ENCODE data around the gene SLPI. TPM values are rescaled to one million over a fixed set of nuclear protein-coding genes. Genes with fewer than 3 reads are reported as not detected.

The SLPI gene
- total RNA-seq, 1 donor from 2014 or later: not detected

DNA sequence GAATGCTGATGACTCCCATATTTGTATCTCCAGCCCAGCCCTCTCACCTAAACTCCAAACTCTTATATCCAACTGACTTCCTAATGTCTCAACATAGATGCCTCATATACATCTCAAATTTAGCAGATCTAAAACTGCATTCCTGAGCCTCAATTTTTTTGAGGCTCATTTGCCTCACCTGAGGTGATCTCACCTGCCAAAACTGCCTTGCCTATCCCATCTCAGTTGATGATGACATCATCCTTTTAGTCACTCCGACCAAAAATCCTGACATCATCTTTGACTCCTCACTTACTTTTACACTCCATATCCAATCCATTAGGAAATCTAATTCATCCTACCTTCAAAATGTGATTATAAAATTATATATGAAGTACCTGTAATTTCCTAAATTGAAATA lies 25.6 kb upstream of the SLPI start:
- H3K36me3 ChIP-seq (ENCODE audit: control insufficient read depth in 3 of 3, insufficient read depth in 3 of 3, low read length in 3 of 3): no peaks in the 10 kb centered on the region
- H3K9me3 ChIP-seq (ENCODE audit: control insufficient read depth in 3 of 3, low read length in 3 of 3): no peaks in the 10 kb centered on the region
- no peak overlapping the region for H3K9ac ChIP-seq (ENCODE audit: low read depth in 1 of 3, low read length in 3 of 3)
- H3K4me3 ChIP-seq (ENCODE audit: low read length in 3 of 3): no peak overlapping the region
- no peaks in the 10 kb centered on the region for H3K4me1 ChIP-seq (ENCODE audit: control insufficient read depth in 3 of 3, insufficient read depth in 3 of 3, low read length in 3 of 3)
- H3K27ac ChIP-seq (ENCODE audit: low read depth, low read length): no peak overlapping the region
- H3K27me3 ChIP-seq (ENCODE audit: control insufficient read depth in 3 of 3, insufficient read depth in 3 of 3, low read length in 3 of 3): peaks cover 14 to 20% (median 17%) of the 10 kb centered on the region in 3 donors

DNA sequence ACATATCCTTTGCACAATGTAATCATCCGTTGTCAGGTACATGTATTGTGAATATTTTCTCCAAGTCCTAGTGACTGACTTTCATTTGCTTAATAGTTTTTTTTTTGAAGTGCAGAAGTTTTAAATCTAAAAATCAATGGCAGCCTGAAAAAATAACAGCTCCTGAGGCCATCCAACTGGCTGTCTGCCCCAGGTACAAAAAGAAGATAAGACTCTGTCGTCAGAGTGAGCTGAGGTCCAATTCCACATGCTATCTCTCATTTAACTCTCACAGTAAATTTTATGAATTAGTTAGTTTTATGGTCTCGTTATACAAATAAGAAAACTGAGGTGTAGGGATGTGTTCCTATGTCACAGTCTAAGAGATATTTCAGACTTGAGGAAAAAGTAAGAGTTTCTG lies 21.0 kb upstream of the SLPI start:
- no peak overlapping the region for H3K4me3 ChIP-seq (ENCODE audit: low read length in 3 of 3)
- H3K4me1 ChIP-seq (ENCODE audit: control insufficient read depth in 3 of 3, insufficient read depth in 3 of 3, low read length in 3 of 3): no peaks in the 10 kb centered on the region
- no peaks in the 10 kb centered on the region for H3K36me3 ChIP-seq (ENCODE audit: control insufficient read depth in 3 of 3, insufficient read depth in 3 of 3, low read length in 3 of 3)
- H3K27ac ChIP-seq (ENCODE audit: low read depth, low read length): no peak overlapping the region
- H3K9me3 ChIP-seq (ENCODE audit: control insufficient read depth in 3 of 3, low read length in 3 of 3): no peaks in the 10 kb centered on the region
- H3K9ac ChIP-seq (ENCODE audit: low read depth in 1 of 3, low read length in 3 of 3): no peak overlapping the region
- H3K27me3 ChIP-seq (ENCODE audit: control insufficient read depth in 3 of 3, insufficient read depth in 3 of 3, low read length in 3 of 3): peaks cover under 1 to 12% (median 9%) of the 10 kb centered on the region in 3 donors

DNA sequence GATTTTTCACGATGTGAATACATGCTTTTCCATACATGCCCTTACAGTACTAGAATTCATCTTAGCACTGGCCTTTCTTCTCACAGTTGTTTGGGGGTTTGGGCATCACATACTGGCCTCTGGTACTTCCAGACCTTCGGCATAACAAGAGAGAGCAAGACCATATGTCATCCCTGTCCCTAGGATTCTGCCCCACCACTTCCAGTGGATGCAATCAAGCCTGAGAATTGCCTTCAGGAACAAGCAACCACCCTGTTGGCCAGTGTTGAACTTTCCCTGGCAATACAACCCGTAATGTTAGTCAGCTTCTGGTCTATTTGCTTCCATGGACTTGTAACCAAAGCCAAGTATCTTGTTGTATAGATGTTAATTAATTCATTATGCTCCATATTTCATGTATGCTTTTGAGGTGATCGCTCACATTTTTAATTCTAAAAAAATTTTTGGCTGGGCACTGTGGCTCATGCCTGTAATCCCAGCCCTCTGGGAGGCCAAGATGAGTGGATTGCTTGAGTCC lies 15.4 kb upstream of the SLPI start:
- Histone ChIP-seq H3K36me3 (ENCODE audit: control insufficient read depth in 3 of 3, insufficient read depth in 3 of 3, low read length in 3 of 3) (no peaks in the 10 kb centered on the region), H3K4me1 (ENCODE audit: control insufficient read depth in 3 of 3, insufficient read depth in 3 of 3, low read length in 3 of 3) (no peaks in the 10 kb centered on the region), H3K4me3 (ENCODE audit: low read length in 3 of 3) (no peak overlapping the region), H3K27me3 (ENCODE audit: control insufficient read depth in 3 of 3, insufficient read depth in 3 of 3, low read length in 3 of 3) (peaks cover 0 to 11% (median 0%) of the 10 kb centered on the region in 3 donors), H3K9me3 (ENCODE audit: control insufficient read depth in 3 of 3, low read length in 3 of 3) (no peaks in the 10 kb centered on the region), H3K27ac (ENCODE audit: low read depth, low read length) (no peak overlapping the region), H3K9ac (ENCODE audit: low read depth in 1 of 3, low read length in 3 of 3) (no peak overlapping the region)

DNA sequence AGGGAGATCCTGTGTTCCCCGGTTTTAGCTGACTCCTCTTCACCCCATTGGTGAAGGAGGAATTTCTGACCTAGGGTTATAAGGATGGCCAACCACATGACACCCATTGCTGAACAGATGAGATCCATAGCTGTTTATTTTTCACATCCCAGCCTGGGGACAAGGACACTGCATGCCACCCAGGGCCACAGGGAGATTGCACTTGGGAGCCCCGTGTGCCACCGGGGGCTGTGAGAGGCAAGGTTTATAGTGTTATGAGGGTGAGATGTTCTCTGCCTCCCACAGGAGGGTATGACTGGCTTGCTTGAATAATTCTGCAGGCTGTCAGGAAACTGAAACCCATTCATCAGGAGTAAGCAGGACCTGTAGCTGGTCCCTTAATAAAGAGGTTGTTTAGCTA lies 14.7 kb upstream of the SLPI start:
- Histone ChIP-seq H3K4me3 (ENCODE audit: low read length in 3 of 3) (no peak overlapping the region), H3K9ac (ENCODE audit: low read depth in 1 of 3, low read length in 3 of 3) (no peak overlapping the region), H3K27ac (ENCODE audit: low read depth, low read length) (no peak overlapping the region), H3K36me3 (ENCODE audit: control insufficient read depth in 3 of 3, insufficient read depth in 3 of 3, low read length in 3 of 3) (no peaks in the 10 kb centered on the region), H3K27me3 (ENCODE audit: control insufficient read depth in 3 of 3, insufficient read depth in 3 of 3, low read length in 3 of 3) (peaks cover 0 to 11% (median 0%) of the 10 kb centered on the region in 3 donors), H3K9me3 (ENCODE audit: control insufficient read depth in 3 of 3, low read length in 3 of 3) (no peaks in the 10 kb centered on the region), H3K4me1 (ENCODE audit: control insufficient read depth in 3 of 3, insufficient read depth in 3 of 3, low read length in 3 of 3) (no peaks in the 10 kb centered on the region)

DNA sequence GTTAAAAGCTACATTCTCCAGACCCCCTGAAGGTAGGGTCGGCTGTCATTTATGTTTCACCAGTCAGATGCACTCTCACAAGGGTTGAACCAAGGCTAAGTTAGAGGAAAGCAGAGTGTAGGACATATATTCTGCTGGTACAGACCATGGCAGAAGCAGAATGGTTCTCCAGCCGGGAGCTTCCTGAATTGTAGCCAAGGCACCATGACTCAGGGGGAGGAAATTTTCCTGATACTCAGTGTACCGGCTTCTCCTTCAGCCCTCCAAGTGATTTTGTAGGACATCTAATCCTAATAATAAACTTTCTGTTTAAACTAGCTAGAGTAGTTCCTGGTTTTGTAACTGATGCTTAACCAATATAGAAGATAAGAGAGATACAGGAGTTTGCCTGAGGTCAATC lies 14.2 kb upstream of the SLPI start:
- no peak overlapping the region for H3K9ac ChIP-seq (ENCODE audit: low read depth in 1 of 3, low read length in 3 of 3)
- no peaks in the 10 kb centered on the region for H3K36me3 ChIP-seq (ENCODE audit: control insufficient read depth in 3 of 3, insufficient read depth in 3 of 3, low read length in 3 of 3)
- no peak overlapping the region for H3K27ac ChIP-seq (ENCODE audit: low read depth, low read length)
- H3K27me3 ChIP-seq (ENCODE audit: control insufficient read depth in 3 of 3, insufficient read depth in 3 of 3, low read length in 3 of 3): peaks cover 0 to 11% (median 0%) of the 10 kb centered on the region in 3 donors
- H3K9me3 ChIP-seq (ENCODE audit: control insufficient read depth in 3 of 3, low read length in 3 of 3): no peaks in the 10 kb centered on the region
- no peak overlapping the region for H3K4me3 ChIP-seq (ENCODE audit: low read length in 3 of 3)
- no peaks in the 10 kb centered on the region for H3K4me1 ChIP-seq (ENCODE audit: control insufficient read depth in 3 of 3, insufficient read depth in 3 of 3, low read length in 3 of 3)

DNA sequence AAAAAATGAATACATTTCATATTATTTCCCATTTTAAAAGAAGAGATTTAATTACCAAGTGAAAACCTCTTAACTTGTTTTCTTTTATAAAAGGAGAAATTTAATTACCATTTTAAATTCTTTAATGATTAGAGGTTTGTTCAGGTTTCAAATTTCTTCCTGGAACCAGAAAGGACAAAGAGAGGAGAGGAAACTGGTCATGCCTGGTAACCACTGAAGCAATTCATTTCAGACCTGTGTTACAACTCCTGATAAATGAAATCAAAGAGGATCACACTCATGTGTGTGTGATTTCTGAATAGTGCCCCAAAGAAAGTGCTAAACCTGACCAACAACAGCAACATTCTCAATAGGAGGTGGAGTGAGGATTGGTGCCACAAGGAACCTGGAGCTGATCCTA lies 12.6 kb upstream of the SLPI start:
- no peaks in the 10 kb centered on the region for H3K9me3 ChIP-seq (ENCODE audit: control insufficient read depth in 3 of 3, low read length in 3 of 3)
- H3K36me3 ChIP-seq (ENCODE audit: control insufficient read depth in 3 of 3, insufficient read depth in 3 of 3, low read length in 3 of 3): no peaks in the 10 kb centered on the region
- H3K4me3 ChIP-seq (ENCODE audit: low read length in 3 of 3): no peak overlapping the region
- H3K27me3 ChIP-seq (ENCODE audit: control insufficient read depth in 3 of 3, insufficient read depth in 3 of 3, low read length in 3 of 3): peaks cover 0 to 11% (median 0%) of the 10 kb centered on the region in 3 donors
- H3K9ac ChIP-seq (ENCODE audit: low read depth in 1 of 3, low read length in 3 of 3): no peak overlapping the region
- no peaks in the 10 kb centered on the region for H3K4me1 ChIP-seq (ENCODE audit: control insufficient read depth in 3 of 3, insufficient read depth in 3 of 3, low read length in 3 of 3)
- no peak overlapping the region for H3K27ac ChIP-seq (ENCODE audit: low read depth, low read length)

DNA sequence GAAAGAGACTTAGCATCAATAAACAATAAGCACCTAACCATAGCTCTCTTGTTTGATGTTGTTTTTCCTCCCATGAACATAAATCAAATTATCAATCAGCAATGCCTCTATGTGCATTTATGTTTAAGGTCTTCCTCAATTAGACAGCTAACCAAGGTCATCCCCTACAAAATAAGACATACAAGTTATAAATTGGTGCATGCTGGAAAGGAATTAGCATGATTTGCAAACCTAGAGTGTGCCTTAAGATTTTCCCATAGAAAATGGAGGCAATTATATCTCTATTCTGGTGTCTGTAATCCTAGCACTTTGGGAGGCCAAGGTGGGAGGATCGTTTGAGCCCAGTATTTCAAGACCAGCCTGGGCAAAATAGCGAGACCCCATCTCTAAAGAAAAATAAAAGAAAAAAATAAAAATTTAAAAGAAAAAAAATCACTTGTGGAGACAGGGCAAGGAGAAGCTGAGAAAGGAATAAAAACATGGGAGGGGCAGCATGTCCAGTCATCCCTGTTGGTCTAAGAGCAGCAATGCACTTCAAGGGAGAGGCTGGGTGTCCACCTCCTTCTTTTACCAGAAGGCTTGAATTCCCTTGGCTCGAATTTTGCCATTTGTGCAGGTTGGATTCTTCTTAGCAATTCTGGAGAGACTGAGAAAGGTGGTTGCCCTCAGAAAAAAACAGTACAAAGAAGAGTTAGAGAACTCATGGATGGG lies 9.3 kb upstream of the SLPI start:
- H3K4me3 ChIP-seq (ENCODE audit: low read length in 3 of 3): no peak overlapping the region
- peaks cover 0 to 13% (median 2%) of the 10 kb centered on the region in 3 donors for H3K27me3 ChIP-seq (ENCODE audit: control insufficient read depth in 3 of 3, insufficient read depth in 3 of 3, low read length in 3 of 3)
- no peaks in the 10 kb centered on the region for H3K36me3 ChIP-seq (ENCODE audit: control insufficient read depth in 3 of 3, insufficient read depth in 3 of 3, low read length in 3 of 3)
- no peak overlapping the region for H3K27ac ChIP-seq (ENCODE audit: low read depth, low read length)
- H3K9me3 ChIP-seq (ENCODE audit: control insufficient read depth in 3 of 3, low read length in 3 of 3): no peaks in the 10 kb centered on the region
- H3K4me1 ChIP-seq (ENCODE audit: control insufficient read depth in 3 of 3, insufficient read depth in 3 of 3, low read length in 3 of 3): no peaks in the 10 kb centered on the region
- no peak overlapping the region for H3K9ac ChIP-seq (ENCODE audit: low read depth in 1 of 3, low read length in 3 of 3)

DNA sequence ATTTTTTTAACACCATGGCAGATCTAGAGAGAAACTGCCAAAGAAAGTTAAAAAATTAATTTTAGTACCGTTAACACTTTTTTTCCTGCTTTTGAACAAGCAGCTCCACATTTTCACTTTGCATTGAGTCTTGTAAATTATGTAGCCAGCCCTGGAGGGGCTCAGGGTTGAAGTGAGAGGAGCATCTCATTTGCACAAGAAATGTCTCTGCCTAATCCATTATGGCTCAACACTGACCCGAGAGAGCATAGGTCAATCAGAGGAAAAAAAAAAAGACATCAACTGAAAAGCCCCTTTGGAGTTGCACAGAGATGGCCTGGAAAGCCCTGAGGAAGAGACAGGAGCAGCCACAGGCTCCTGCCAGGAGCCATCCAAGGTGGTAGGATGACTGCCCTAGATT lies 4.3 kb upstream of the SLPI start:
- H3K4me1 ChIP-seq (ENCODE audit: control insufficient read depth in 3 of 3, insufficient read depth in 3 of 3, low read length in 3 of 3): peaks cover 11 to 18% (median 15%) of the 10 kb centered on the region in 3 donors
- H3K27ac ChIP-seq (ENCODE audit: low read depth, low read length): no peak overlapping the region
- peaks cover 0 to 12% (median 2%) of the 10 kb centered on the region in 3 donors for H3K27me3 ChIP-seq (ENCODE audit: control insufficient read depth in 3 of 3, insufficient read depth in 3 of 3, low read length in 3 of 3)
- no peak overlapping the region for H3K4me3 ChIP-seq (ENCODE audit: low read length in 3 of 3)
- no peak overlapping the region for H3K9ac ChIP-seq (ENCODE audit: low read depth in 1 of 3, low read length in 3 of 3)
- H3K9me3 ChIP-seq (ENCODE audit: control insufficient read depth in 3 of 3, low read length in 3 of 3): no peaks in the 10 kb centered on the region
- no peaks in the 10 kb centered on the region for H3K36me3 ChIP-seq (ENCODE audit: control insufficient read depth in 3 of 3, insufficient read depth in 3 of 3, low read length in 3 of 3)

DNA sequence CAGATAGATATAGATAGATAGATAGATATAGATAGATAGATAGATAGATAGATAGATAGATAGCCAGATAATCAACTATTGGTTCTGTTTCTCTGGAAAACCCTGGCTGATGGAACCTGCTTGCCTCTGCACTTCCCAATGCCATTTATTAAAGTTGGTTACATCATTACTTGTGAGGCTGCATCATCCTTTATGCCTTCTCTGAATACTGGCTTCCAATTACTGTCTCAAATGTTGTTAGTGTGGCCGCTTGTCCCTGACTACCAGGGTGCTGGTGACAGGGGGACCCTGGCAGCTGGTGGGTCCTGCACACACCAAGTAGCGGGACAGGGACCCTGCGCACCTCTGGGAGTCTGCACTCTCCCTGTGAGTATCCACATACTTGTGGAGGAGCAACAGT lies 3.9 kb upstream of the SLPI start:
- Histone ChIP-seq H3K27ac (ENCODE audit: low read depth, low read length) (no peak overlapping the region), H3K4me3 (ENCODE audit: low read length in 3 of 3) (no peak overlapping the region), H3K9ac (ENCODE audit: low read depth in 1 of 3, low read length in 3 of 3) (no peak overlapping the region), H3K36me3 (ENCODE audit: control insufficient read depth in 3 of 3, insufficient read depth in 3 of 3, low read length in 3 of 3) (no peaks in the 10 kb centered on the region), H3K4me1 (ENCODE audit: control insufficient read depth in 3 of 3, insufficient read depth in 3 of 3, low read length in 3 of 3) (peaks cover 13 to 20% (median 18%) of the 10 kb centered on the region in 3 donors), H3K9me3 (ENCODE audit: control insufficient read depth in 3 of 3, low read length in 3 of 3) (no peaks in the 10 kb centered on the region), H3K27me3 (ENCODE audit: control insufficient read depth in 3 of 3, insufficient read depth in 3 of 3, low read length in 3 of 3) (peaks cover 0 to 12% (median 2%) of the 10 kb centered on the region in 3 donors)

DNA sequence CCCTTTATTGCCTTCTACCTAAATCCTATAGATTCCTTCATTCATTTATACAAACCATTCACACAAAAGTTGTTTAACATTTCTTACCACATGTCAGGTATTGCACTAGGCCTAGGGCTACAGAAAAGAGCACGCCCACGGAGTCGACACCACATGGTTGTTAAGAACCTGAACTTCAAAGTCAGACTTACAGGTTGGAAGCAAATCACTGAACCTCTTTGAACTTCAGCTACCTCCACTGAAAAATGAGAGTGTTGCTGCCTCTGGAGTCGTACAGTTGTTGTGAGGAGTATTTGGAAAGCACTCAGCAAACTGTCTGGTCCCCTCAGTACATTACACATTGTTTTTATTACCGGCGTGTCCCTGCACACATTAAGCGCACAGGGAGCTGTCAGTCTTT lies 3.3 kb upstream of the SLPI start:
- Histone ChIP-seq H3K27me3 (ENCODE audit: control insufficient read depth in 3 of 3, insufficient read depth in 3 of 3, low read length in 3 of 3) (peaks cover 0 to 12% (median 2%) of the 10 kb centered on the region in 3 donors), H3K9me3 (ENCODE audit: control insufficient read depth in 3 of 3, low read length in 3 of 3) (no peaks in the 10 kb centered on the region), H3K4me1 (ENCODE audit: control insufficient read depth in 3 of 3, insufficient read depth in 3 of 3, low read length in 3 of 3) (peaks cover 15 to 25% (median 20%) of the 10 kb centered on the region in 3 donors), H3K9ac (ENCODE audit: low read depth in 1 of 3, low read length in 3 of 3) (no peak overlapping the region), H3K27ac (ENCODE audit: low read depth, low read length) (no peak overlapping the region), H3K4me3 (ENCODE audit: low read length in 3 of 3) (no peak overlapping the region), H3K36me3 (ENCODE audit: control insufficient read depth in 3 of 3, insufficient read depth in 3 of 3, low read length in 3 of 3) (no peaks in the 10 kb centered on the region)
